GM23338 (cell line): ENCODE measurements around the gene SBF2. TPM values are rescaled to one million over a fixed set of nuclear protein-coding genes. Genes with fewer than 3 reads are reported as not detected.

ENCODE experiments used
- ATAC-seq: fragments of 200-7000 bp; cut with Tn5 transposase; 3 replicates; pipeline ENCODE4 v1.9.1; 2020
- DNase-seq: peaks from one replicate; pipeline ENCODE4 v3.0.0-alpha.2; 2015; ENCODE audit warnings: low spot score
- H2AFZ ChIP-seq: fragments of 200-600 bp; sonication (generic); 2 replicates; pipeline ENCODE4 v1.8.0; 2016; ENCODE audit warnings: antibody characterized with exemption, mild to moderate bottlenecking, moderate library complexity
- H3F3A ChIP-seq: fragments of 200-600 bp; sonication (generic); replicated peaks from 2 replicates; pipeline ENCODE4 v1.8.0; 2017; ENCODE audit warnings: antibody characterized with exemption, mixed run types, low read depth
- H3K27ac ChIP-seq: fragments of 200-600 bp; sonication (generic); 2 replicates; pipeline ENCODE4 v1.6.1; 2016; ENCODE audit warnings: low read depth
- H3K27me3 ChIP-seq: fragments of 200-600 bp; sonication (generic); 2 replicates; pipeline ENCODE4 v1.8.0; 2016; ENCODE audit warnings: mild to moderate bottlenecking, mixed run types, moderate library complexity; ENCODE audit not compliant: insufficient read depth
- H3K36me3 ChIP-seq: fragments of 200-600 bp; sonication (generic); 2 replicates; pipeline ENCODE4 v1.8.0; 2016; ENCODE audit warnings: mild to moderate bottlenecking; ENCODE audit not compliant: insufficient read depth
- H3K4me1 ChIP-seq: fragments of 200-600 bp; sonication (generic); 2 replicates; pipeline ENCODE4 v1.8.0; 2016; ENCODE audit warnings: mild to moderate bottlenecking, moderate library complexity; ENCODE audit not compliant: insufficient read depth
- H3K4me2 ChIP-seq: fragments of 200-600 bp; sonication (generic); 2 replicates; pipeline ENCODE4 v1.7.1; 2017; ENCODE audit warnings: mixed run types
- H3K4me3 ChIP-seq: fragments of 200-600 bp; sonication (generic); 2 replicates; pipeline ENCODE4 v1.6.1; 2016; ENCODE audit warnings: mixed run types
- H3K79me2 ChIP-seq: fragments of 200-600 bp; sonication (generic); replicated peaks from 2 replicates; pipeline ENCODE4 v1.8.0; 2017; ENCODE audit warnings: mild to moderate bottlenecking; ENCODE audit not compliant: insufficient read depth
- H3K9me2 ChIP-seq: fragments of 200-600 bp; sonication (generic); 2 replicates; pipeline ENCODE4 v1.8.0; 2017; ENCODE audit not compliant: insufficient read depth
- H4K20me1 ChIP-seq: fragments of 200-600 bp; sonication (generic); replicated peaks from 2 replicates; pipeline ENCODE4 v1.8.0; 2017; ENCODE audit warnings: mild to moderate bottlenecking; ENCODE audit not compliant: insufficient read depth
- H3K27ac Mint-ChIP-seq: 2 replicates; pipeline ENCODE4 v1.8.0; 2020; ENCODE audit warnings: inconsistent platforms, mild to moderate bottlenecking, moderate library complexity, mixed read lengths
- H3K27me3 Mint-ChIP-seq: 3 replicates; pipeline ENCODE4 v1.8.0; 2022; ENCODE audit warnings: low read depth, mild to moderate bottlenecking, moderate library complexity, mixed read lengths, inconsistent platforms; ENCODE audit not compliant: insufficient read depth, poor library complexity
- H3K36me3 Mint-ChIP-seq: 3 replicates; pipeline ENCODE4 v1.8.0; 2021; ENCODE audit warnings: low read depth, mild to moderate bottlenecking, inconsistent platforms, moderate library complexity, mixed read lengths
- H3K4me1 Mint-ChIP-seq: 3 replicates; pipeline ENCODE4 v1.8.0; 2020; ENCODE audit warnings: mild to moderate bottlenecking, inconsistent platforms, mixed read lengths
- H3K4me3 Mint-ChIP-seq: 3 replicates; pipeline ENCODE4 v1.8.0; 2021; ENCODE audit warnings: moderate library complexity, mild to moderate bottlenecking, inconsistent platforms, mixed read lengths
- H3K9me3 Mint-ChIP-seq: 3 replicates; pipeline ENCODE4 v1.8.0; 2020; ENCODE audit warnings: moderate library complexity, mild to moderate bottlenecking, inconsistent platforms, mixed read lengths
- CREB1 ChIP-seq: fragments of 250-450 bp; sonication (Bioruptor Pico); IDR thresholded peaks from 2 replicates; pipeline ENCODE4 v1.5.0; 2020; ENCODE audit warnings: low read depth, mild to moderate bottlenecking, moderate library complexity
- EZH2phosphoT487 ChIP-seq: fragments of 200-600 bp; sonication (generic); IDR thresholded peaks from one replicate; pipeline ENCODE4 v1.8.1; 2018; ENCODE audit warnings: antibody characterized with exemption; ENCODE audit not compliant: unreplicated experiment
- NANOG ChIP-seq: IDR thresholded peaks from 2 replicates; pipeline ENCODE4 v1.6.1; 2016; ENCODE audit warnings: antibody characterized with exemption, borderline replicate concordance
- ZNF114 ChIP-seq: fragments of 250-450 bp; sonication (Bioruptor Pico); IDR thresholded peaks from 2 replicates; pipeline ENCODE4 v1.5.0; 2020; ENCODE audit warnings: mild to moderate bottlenecking, moderate library complexity
- polyA plus RNA-seq: library from polyadenylated mRNA; unstranded; fragments of >200 nt; fragmentation: Nextera tagmentation; extraction: Ambion mirVana; gene quantifications from 2 replicates; pipeline ENCODE4 v1.2.1, GENCODE V29; 2016
- total RNA-seq: library from RNA; depleted of rRNA; stranded (reverse); fragments of >200 nt; shearing (Covaris generic); gene quantifications from 2 replicates; pipeline ENCODE4 v1.2.3, GENCODE V29; 2014
- TF ChIP-seq, protein P1 (sequence below): IDR thresholded peaks from 2 replicates; pipeline ENCODE4 v1.6.1; 2016; ENCODE audit warnings: antibody characterized with exemption
- TF ChIP-seq, protein P2 (sequence below): IDR thresholded peaks from one replicate; pipeline ENCODE4 v1.6.1; 2018; ENCODE audit warnings: antibody characterized with exemption; ENCODE audit not compliant: unreplicated experiment

SBF2 gene
- total and polyA plus RNA-seq, 2 experiments from 2014 or later, result 25.6 to 53.5 TPM

DNA sequence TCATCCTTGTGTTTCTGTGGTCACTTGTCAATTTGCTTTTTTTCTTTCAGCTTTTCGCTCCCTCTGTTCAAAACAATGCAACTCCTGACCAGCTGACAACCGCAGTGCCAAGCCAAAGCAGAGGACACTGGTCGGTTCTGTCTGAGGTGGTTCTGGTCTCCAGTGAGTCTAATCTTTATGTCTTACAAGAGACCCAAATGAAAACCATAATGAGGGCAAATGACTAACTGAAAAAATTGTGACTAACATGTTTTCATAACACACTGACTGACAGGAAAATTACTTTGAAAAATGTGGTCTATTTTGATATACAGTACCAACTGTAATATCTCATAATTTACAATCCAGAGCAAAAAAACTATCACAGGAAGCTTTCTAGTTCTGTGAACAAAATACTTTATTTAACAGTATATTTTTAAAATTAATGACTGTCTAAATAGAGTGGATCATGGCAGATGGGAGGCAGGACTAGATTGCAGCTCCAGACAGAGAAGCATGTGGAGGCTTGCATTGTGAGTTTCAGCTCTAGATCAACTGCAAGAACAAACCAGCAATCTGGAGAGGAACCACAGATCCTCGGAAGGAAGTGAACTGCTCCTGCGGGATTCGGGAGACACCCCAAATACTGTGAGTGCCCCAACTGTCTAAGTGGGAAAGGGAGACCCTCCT is 311.8 kb downstream of the SBF2 start:
- DNase-seq (no peak), ATAC-seq (no peak)
- no peak overlapping the region for H3K4me3 ChIP-seq
- no peak for TF ChIP-seq EZH2phosphoT487
- Mint-ChIP-seq H3K4me3 (no peak overlapping the region), H3K9me3 (peaks cover 6% of the 10 kb centered on the region; the same call in 1 of the 3 replicates), H3K27ac (peak overlapping the region; percentile 94), H3K27me3 (peaks cover 4% of the 10 kb centered on the region), H3K36me3 (peaks cover 35% of the 10 kb centered on the region), H3K4me1 (peaks cover 35% of the 10 kb centered on the region)
- no peaks in the 10 kb centered on the region for H3F3A ChIP-seq
- no peaks in the 10 kb centered on the region for H4K20me1 ChIP-seq
- no peaks in the 10 kb centered on the region for H3K79me2 ChIP-seq
- H3K36me3 ChIP-seq, result no peaks in the 10 kb centered on the region
- no peak overlapping the region for H2AFZ ChIP-seq
- no peaks in the 10 kb centered on the region for H3K27me3 ChIP-seq
- H3K4me2 ChIP-seq, result no peak overlapping the region
- H3K4me1 ChIP-seq, result peaks cover 21% of the 10 kb centered on the region; the same call in 1 of the 2 replicates
- H3K9me2 ChIP-seq, result no peaks in the 10 kb centered on the region
- H3K27ac ChIP-seq, result peak overlapping the region; percentile 86

DNA sequence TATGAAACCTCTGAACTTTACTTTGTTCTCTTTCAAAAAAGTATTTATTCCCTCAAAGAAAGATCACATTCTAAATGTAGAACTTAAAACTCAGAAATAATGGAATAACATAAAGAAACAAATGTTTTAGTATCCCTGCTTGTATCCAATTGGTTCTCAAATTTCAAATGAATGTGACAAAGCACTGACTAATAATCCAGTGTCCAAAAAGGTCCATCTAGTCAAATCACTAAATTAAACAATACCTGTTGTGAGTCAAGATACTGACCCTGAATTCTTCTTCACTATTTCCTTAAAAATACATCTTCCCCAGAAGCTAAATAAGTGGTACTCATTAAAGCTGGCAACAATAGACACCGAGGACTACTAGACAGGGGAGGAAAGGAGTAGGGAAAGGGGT is 313.1 kb downstream of the SBF2 start:
- H3K4me1 Mint-ChIP-seq, result peaks cover 35% of the 10 kb centered on the region
- peaks cover 21% of the 10 kb centered on the region; the same call in 1 of the 2 replicates for H3K4me1 ChIP-seq
- no peaks in the 10 kb centered on the region for H3K27me3 ChIP-seq
- H2AFZ ChIP-seq, result no peak overlapping the region
- H3K9me2 ChIP-seq, result no peaks in the 10 kb centered on the region
- peaks cover 6% of the 10 kb centered on the region; the same call in 1 of the 3 replicates for H3K9me3 Mint-ChIP-seq
- H3K4me3 Mint-ChIP-seq, result no peak overlapping the region
- H3K4me2 ChIP-seq, result no peak overlapping the region
- no peak overlapping the region for H3K27ac Mint-ChIP-seq
- H3F3A ChIP-seq, result no peaks in the 10 kb centered on the region
- ATAC-seq (no peak), DNase-seq (no peak)
- H3K27ac ChIP-seq, result no peak overlapping the region
- no peaks in the 10 kb centered on the region for H4K20me1 ChIP-seq
- TF ChIP-seq, protein P1, sequence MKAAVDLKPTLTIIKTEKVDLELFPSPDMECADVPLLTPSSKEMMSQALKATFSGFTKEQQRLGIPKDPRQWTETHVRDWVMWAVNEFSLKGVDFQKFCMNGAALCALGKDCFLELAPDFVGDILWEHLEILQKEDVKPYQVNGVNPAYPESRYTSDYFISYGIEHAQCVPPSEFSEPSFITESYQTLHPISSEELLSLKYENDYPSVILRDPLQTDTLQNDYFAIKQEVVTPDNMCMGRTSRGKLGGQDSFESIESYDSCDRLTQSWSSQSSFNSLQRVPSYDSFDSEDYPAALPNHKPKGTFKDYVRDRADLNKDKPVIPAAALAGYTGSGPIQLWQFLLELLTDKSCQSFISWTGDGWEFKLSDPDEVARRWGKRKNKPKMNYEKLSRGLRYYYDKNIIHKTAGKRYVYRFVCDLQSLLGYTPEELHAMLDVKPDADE, result no peak
- TF ChIP-seq NANOG, result no peak
- peaks cover 31% of the 10 kb centered on the region for H3K36me3 Mint-ChIP-seq
- H3K27me3 Mint-ChIP-seq, result peaks cover 4% of the 10 kb centered on the region
- no peaks in the 10 kb centered on the region for H3K36me3 ChIP-seq
- H3K4me3 ChIP-seq, result no peak overlapping the region
- no peaks in the 10 kb centered on the region for H3K79me2 ChIP-seq

DNA sequence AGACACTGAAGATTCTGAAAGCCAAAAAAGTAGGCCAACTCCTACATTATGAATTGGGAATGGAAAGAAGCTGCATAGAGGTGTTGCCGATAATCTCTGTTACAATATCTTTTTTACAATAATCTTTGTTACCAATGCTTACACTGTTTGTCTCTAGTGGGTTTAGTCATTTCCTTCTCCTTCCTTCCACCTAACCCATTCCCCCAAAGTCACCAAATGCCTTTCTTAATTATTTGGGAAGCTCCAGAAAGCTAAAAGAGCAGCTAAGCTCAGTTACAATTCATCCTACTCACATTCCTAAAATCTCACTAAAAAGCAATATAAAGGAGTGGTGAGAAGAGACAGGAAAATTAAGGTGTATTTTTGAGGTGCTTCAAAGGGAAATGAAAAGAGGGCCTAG is 316.5 kb downstream of the SBF2 start:
- Histone ChIP-seq H4K20me1 (no peaks in the 10 kb centered on the region), H3K4me3 (no peak overlapping the region), H3K9me2 (no peaks in the 10 kb centered on the region), H3F3A (no peaks in the 10 kb centered on the region), H3K4me2 (no peak overlapping the region), H3K4me1 (peaks cover 25% of the 10 kb centered on the region), H3K27me3 (no peaks in the 10 kb centered on the region), H3K27ac (no peak overlapping the region), H2AFZ (no peak overlapping the region), H3K79me2 (no peaks in the 10 kb centered on the region), H3K36me3 (no peaks in the 10 kb centered on the region)
- Mint-ChIP-seq H3K27ac (peak overlapping the region; percentile 61), H3K27me3 (no peaks in the 10 kb centered on the region), H3K4me3 (no peak overlapping the region), H3K9me3 (peaks cover 1% of the 10 kb centered on the region; the same call in 1 of the 3 replicates), H3K4me1 (peaks cover 35% of the 10 kb centered on the region), H3K36me3 (peaks cover 5% of the 10 kb centered on the region)
- ATAC-seq (no peak), DNase-seq (no peak)
- TF ChIP-seq, protein P2, sequence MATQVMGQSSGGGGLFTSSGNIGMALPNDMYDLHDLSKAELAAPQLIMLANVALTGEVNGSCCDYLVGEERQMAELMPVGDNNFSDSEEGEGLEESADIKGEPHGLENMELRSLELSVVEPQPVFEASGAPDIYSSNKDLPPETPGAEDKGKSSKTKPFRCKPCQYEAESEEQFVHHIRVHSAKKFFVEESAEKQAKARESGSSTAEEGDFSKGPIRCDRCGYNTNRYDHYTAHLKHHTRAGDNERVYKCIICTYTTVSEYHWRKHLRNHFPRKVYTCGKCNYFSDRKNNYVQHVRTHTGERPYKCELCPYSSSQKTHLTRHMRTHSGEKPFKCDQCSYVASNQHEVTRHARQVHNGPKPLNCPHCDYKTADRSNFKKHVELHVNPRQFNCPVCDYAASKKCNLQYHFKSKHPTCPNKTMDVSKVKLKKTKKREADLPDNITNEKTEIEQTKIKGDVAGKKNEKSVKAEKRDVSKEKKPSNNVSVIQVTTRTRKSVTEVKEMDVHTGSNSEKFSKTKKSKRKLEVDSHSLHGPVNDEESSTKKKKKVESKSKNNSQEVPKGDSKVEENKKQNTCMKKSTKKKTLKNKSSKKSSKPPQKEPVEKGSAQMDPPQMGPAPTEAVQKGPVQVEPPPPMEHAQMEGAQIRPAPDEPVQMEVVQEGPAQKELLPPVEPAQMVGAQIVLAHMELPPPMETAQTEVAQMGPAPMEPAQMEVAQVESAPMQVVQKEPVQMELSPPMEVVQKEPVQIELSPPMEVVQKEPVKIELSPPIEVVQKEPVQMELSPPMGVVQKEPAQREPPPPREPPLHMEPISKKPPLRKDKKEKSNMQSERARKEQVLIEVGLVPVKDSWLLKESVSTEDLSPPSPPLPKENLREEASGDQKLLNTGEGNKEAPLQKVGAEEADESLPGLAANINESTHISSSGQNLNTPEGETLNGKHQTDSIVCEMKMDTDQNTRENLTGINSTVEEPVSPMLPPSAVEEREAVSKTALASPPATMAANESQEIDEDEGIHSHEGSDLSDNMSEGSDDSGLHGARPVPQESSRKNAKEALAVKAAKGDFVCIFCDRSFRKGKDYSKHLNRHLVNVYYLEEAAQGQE, result no peak
- no peak for TF ChIP-seq ZNF114 (CRISPR knock-in tag)
- no peak for TF ChIP-seq CREB1
- TF ChIP-seq, protein P1, result no peak
